Hepatocyte (in vitro differentiated cells): ENCODE measurements around the gene WBP2NL. TPM values are rescaled to one million over a fixed set of nuclear protein-coding genes. Genes with fewer than 3 reads are reported as not detected.

Experiments
- DNase-seq: peaks from one replicate; pipeline ENCODE4 v3.0.0-alpha.2; 2016; ENCODE audit warnings: low spot score
- H2AFZ ChIP-seq: fragments of 200-600 bp; sonication (generic); 2 replicates; pipeline ENCODE4 v1.6.0; 2016; ENCODE audit warnings: antibody characterized with exemption, mild to moderate bottlenecking
- H3K27ac ChIP-seq: fragments of 200-600 bp; sonication (generic); 2 replicates; pipeline ENCODE4 v1.5.1; 2016; ENCODE audit warnings: mild to moderate bottlenecking
- H3K27me3 ChIP-seq: fragments of 200-600 bp; sonication (generic); 2 replicates; pipeline ENCODE4 v1.6.1; 2016
- H3K36me3 ChIP-seq: fragments of 200-600 bp; sonication (generic); replicated peaks from 2 replicates; pipeline ENCODE4 v1.5.1; 2016; ENCODE audit warnings: low read depth; ENCODE audit not compliant: insufficient read depth
- H3K4me1 ChIP-seq: fragments of 200-600 bp; sonication (generic); 2 replicates; pipeline ENCODE4 v1.5.1; 2016; ENCODE audit warnings: mild to moderate bottlenecking, moderate library complexity; ENCODE audit not compliant: insufficient read depth
- H3K4me2 ChIP-seq: fragments of 200-600 bp; sonication (generic); 2 replicates; pipeline ENCODE4 v1.6.0; 2016
- H3K4me3 ChIP-seq: fragments of 200-600 bp; sonication (generic); 2 replicates; pipeline ENCODE4 v1.5.1; 2016; ENCODE audit warnings: mild to moderate bottlenecking
- H3K79me2 ChIP-seq: fragments of 200-600 bp; sonication (generic); 2 replicates; pipeline ENCODE4 v1.6.0; 2017; ENCODE audit warnings: mild to moderate bottlenecking
- H3K9me2 ChIP-seq: fragments of 200-600 bp; sonication (generic); replicated peaks from 2 replicates; pipeline ENCODE4 v1.6.0; 2017; ENCODE audit warnings: mild to moderate bottlenecking; ENCODE audit not compliant: insufficient read depth
- H3K9me3 ChIP-seq: fragments of 200-600 bp; sonication (generic); 2 replicates; pipeline ENCODE4 v1.5.1; 2016; ENCODE audit warnings: low read depth, mild to moderate bottlenecking
- H4K20me1 ChIP-seq: fragments of 200-600 bp; sonication (generic); 2 replicates; pipeline ENCODE4 v1.6.0; 2016; ENCODE audit warnings: mild to moderate bottlenecking; ENCODE audit not compliant: insufficient read depth, poor library complexity, severe bottlenecking
- CTCF ChIP-seq: fragments of 200-600 bp; sonication (generic); IDR thresholded peaks from 2 replicates; pipeline ENCODE4 v1.5.1; 2016; ENCODE audit warnings: antibody characterized with exemption, mild to moderate bottlenecking; ENCODE audit not compliant: poor library complexity
- EZH2 ChIP-seq: fragments of 200-600 bp; sonication (generic); IDR thresholded peaks from 2 replicates; pipeline ENCODE4 v1.6.1; 2016; ENCODE audit warnings: antibody characterized with exemption, mild to moderate bottlenecking, borderline replicate concordance
- EZH2phosphoT487 ChIP-seq: fragments of 200-600 bp; sonication (generic); IDR thresholded peaks from one replicate; pipeline ENCODE4 v1.6.1; 2018; ENCODE audit warnings: antibody characterized with exemption, mild to moderate bottlenecking, low read depth, moderate library complexity; ENCODE audit not compliant: unreplicated experiment, severe bottlenecking
- WGBS: methylation state at CpG from one replicate; pipeline ENCODE4 v1.1.6; 2016; ENCODE audit warnings: low lambda C conversion rate; ENCODE audit errors: missing lambda C conversion rate; 5-methylcytosine and 5-hydroxymethylcytosine counted together
- polyA plus RNA-seq: library from polyadenylated mRNA; unstranded; fragments of >200 nt; fragmentation: Nextera tagmentation; extraction: Ambion mirVana; gene quantifications from 2 replicates; pipeline ENCODE4 v1.2.1, GENCODE V29; 2016
- small RNA-seq: library from RNA; depleted of rRNA; stranded (forward); fragments of <200 nt; gene quantifications from one replicate; pipeline ENCODE3, GENCODE V24; 2014
- total RNA-seq: library from RNA; depleted of rRNA; stranded (reverse); fragments of >200 nt; gene quantifications from 2 replicates; pipeline ENCODE4 v1.2.3, GENCODE V29; 2014

The WBP2NL gene
- total and polyA plus RNA-seq, 2 experiments from 2014 or later, result not detected

- Histone ChIP-seq H3K4me2 (peak overlapping the region; percentile 78), H3K4me1 (peaks cover 14% of the 10 kb centered on the region)
- whole genome bisulfite sequencing, result 92% methylated on average over 9 of the region's 9 CpGs
Measured at GRCh38 chr22:42074846-42075676, 76.5 kb downstream of the WBP2NL start.

GRCh38 chr22:42076764-42077485 is 78.3 kb downstream of the WBP2NL start:
- Histone ChIP-seq H3K4me3 (no peak overlapping the region), H4K20me1 (no peaks in the 10 kb centered on the region), H3K9me3 (no peaks in the 10 kb centered on the region), H3K36me3 (no peaks in the 10 kb centered on the region), H3K4me1 (peaks cover 15% of the 10 kb centered on the region), H2AFZ (no peak overlapping the region), H3K27ac (no peak overlapping the region), H3K27me3 (no peaks in the 10 kb centered on the region), H3K79me2 (peaks cover 14% of the 10 kb centered on the region), H3K9me2 (no peaks in the 10 kb centered on the region), H3K4me2 (no peak overlapping the region)
- TF ChIP-seq CTCF (no peak), EZH2phosphoT487 (no peak), EZH2 (no peak)
- no peak for DNase-seq
- 98% methylated on average over 20 of the region's 20 CpGs for WGBS

More at GRCh38 chr22:42074846-42075676, 76.5 kb downstream of the WBP2NL start:
- Histone ChIP-seq H4K20me1 (no peaks in the 10 kb centered on the region), H3K36me3 (no peaks in the 10 kb centered on the region), H2AFZ (peak overlapping the region; percentile 68), H3K9me2 (no peaks in the 10 kb centered on the region), H3K4me3 (no peak overlapping the region), H3K27ac (peak overlapping the region; percentile 86), H3K79me2 (no peaks in the 10 kb centered on the region), H3K9me3 (no peaks in the 10 kb centered on the region), H3K27me3 (no peaks in the 10 kb centered on the region)
- DNase-seq, result no peak
- TF ChIP-seq EZH2phosphoT487 (no peak), CTCF (no peak), EZH2 (no peak)

- H3K79me2 ChIP-seq, result peaks cover 20% of the 10 kb centered on the region
- no peaks in the 10 kb centered on the region for H3K9me3 ChIP-seq
- WGBS, result 97% methylated on average over 21 of the region's 21 CpGs
- no peaks in the 10 kb centered on the region for H3K9me2 ChIP-seq
- H3K27ac ChIP-seq, result no peak overlapping the region
- peaks cover 15% of the 10 kb centered on the region for H3K4me1 ChIP-seq
- H3K27me3 ChIP-seq, result no peaks in the 10 kb centered on the region
- no peak overlapping the region for H3K4me3 ChIP-seq
- H4K20me1 ChIP-seq, result no peaks in the 10 kb centered on the region
- TF ChIP-seq EZH2 (no peak), EZH2phosphoT487 (no peak), CTCF (no peak)
- DNase-seq, result no peak
- H3K36me3 ChIP-seq, result no peaks in the 10 kb centered on the region
- H2AFZ ChIP-seq, result no peak overlapping the region
- no peak overlapping the region for H3K4me2 ChIP-seq
Measured at GRCh38 chr22:42077486-42078125, 79.0 kb downstream of the WBP2NL start.

Small RNA genes within 50 kb of the gene (small RNA-seq; reads per million reads assigned to genes)
- gene SNORD13P1, result not detected

Other genes starting within 250 kb of the WBP2NL start
- gene CCDC134, start 198.1 kb upstream of the WBP2NL start, total RNA-seq, result 7.2 and 9.2 TPM in 2 replicates
- 4.1 and 7.4 TPM in 2 replicates for gene CCDC134, start 198.1 kb upstream of the WBP2NL start, polyA plus RNA-seq
- 109 and 114 TPM in 2 replicates for gene SREBF2, start 165.7 kb upstream of the WBP2NL start, total RNA-seq
- 96.3 and 113 TPM in 2 replicates for gene SREBF2, start 165.7 kb upstream of the WBP2NL start, polyA plus RNA-seq
- gene SHISA8, start 83.7 kb upstream of the WBP2NL start, total RNA-seq, result not detected in 2 replicates
- gene SHISA8, start 83.7 kb upstream of the WBP2NL start, polyA plus RNA-seq, result 0.33 TPM in 1 of 2 replicates, not detected in the other
- gene TNFRSF13C, start 72.0 kb upstream of the WBP2NL start, total RNA-seq, result 0.07 and 0.12 TPM in 2 replicates
- 0.18 and 0.52 TPM in 2 replicates for gene TNFRSF13C, start 72.0 kb upstream of the WBP2NL start, polyA plus RNA-seq
- gene CENPM, start 51.6 kb upstream of the WBP2NL start, total RNA-seq, result 6.7 and 8.1 TPM in 2 replicates
- gene CENPM, start 51.6 kb upstream of the WBP2NL start, polyA plus RNA-seq, result 13.4 and 14.9 TPM in 2 replicates
- gene SEPTIN3, start 29.3 kb upstream of the WBP2NL start, total RNA-seq, result 1.5 and 2.2 TPM in 2 replicates
- 1.5 and 1.6 TPM in 2 replicates for gene SEPTIN3, start 29.3 kb upstream of the WBP2NL start, polyA plus RNA-seq
- 24.2 and 24.6 TPM in 2 replicates for gene NAGA, start 72.0 kb downstream of the WBP2NL start, total RNA-seq
- 23.8 and 31.1 TPM in 2 replicates for gene NAGA, start 72.0 kb downstream of the WBP2NL start, polyA plus RNA-seq
- 5.4 and 10.4 TPM in 2 replicates for gene PHETA2, start 75.5 kb downstream of the WBP2NL start, total RNA-seq
- 8.3 and 9.3 TPM in 2 replicates for gene PHETA2, start 75.5 kb downstream of the WBP2NL start, polyA plus RNA-seq
- 10.8 and 14.7 TPM in 2 replicates for gene SMDT1, start 80.9 kb downstream of the WBP2NL start, total RNA-seq
- gene SMDT1, start 80.9 kb downstream of the WBP2NL start, polyA plus RNA-seq, result 143 and 145 TPM in 2 replicates
- gene NDUFA6, start 92.0 kb downstream of the WBP2NL start, total RNA-seq, result 97.4 and 98.5 TPM in 2 replicates
- 182 and 183 TPM in 2 replicates for gene NDUFA6, start 92.0 kb downstream of the WBP2NL start, polyA plus RNA-seq
- 2.2 and 3.8 TPM in 2 replicates for gene CYP2D6, start 132.0 kb downstream of the WBP2NL start, total RNA-seq
- 5.0 and 6.1 TPM in 2 replicates for gene CYP2D6, start 132.0 kb downstream of the WBP2NL start, polyA plus RNA-seq